HCT116 (cell line): ENCODE data around the gene TMEM247. TPM values are rescaled to one million over a fixed set of nuclear protein-coding genes. Genes with fewer than 3 reads are reported as not detected.

Experiments
- ATAC-seq: fragments of 200-7000 bp; cut with Tn5 transposase; 2 replicates; pipeline ENCODE4 v1.9.1; 2020; ENCODE audit warnings: mild to moderate bottlenecking, moderate library complexity
- BruUV-seq: library from RNA; stranded (reverse); fragments of 400-500 nt; replicated peaks from 2 replicates; lab custom pipeline; 2021; lab: Mats Ljungman, UMichigan
- CTCF ChIA-PET: fragments of 300-600 bp; sonication (Branson Sonifier 250); formaldehyde crosslinking; loops from one replicate; lab custom pipeline; 2021; ENCODE audit warnings: antibody characterized with exemption; lab: Charles Lee
- POLR2A ChIA-PET: fragments of 300-600, 350-600 bp; sonication (Branson Sonifier 250); formaldehyde crosslinking; loops from one replicate; lab custom pipeline; 2021; ENCODE audit warnings: antibody characterized with exemption; lab: Charles Lee
- RAD21 ChIA-PET, 2 experiments: fragments of 300-600 bp; sonication (Branson Sonifier 250); formaldehyde crosslinking; loops; one replicate each; lab custom pipeline; 2023; ENCODE audit warnings: low total read pairs in 2 of 2; ENCODE audit not compliant: uncharacterized antibody in 2 of 2, unreplicated experiment in 2 of 2, low non-redundant PET in 1 of 2; lab: Charles Lee
- DNase-seq: peaks from one replicate; pipeline ENCODE4 v3.0.0-alpha.2; 2010; ENCODE audit warnings: low read depth, low spot score
- H2AFZ ChIP-seq: fragments of 200-600 bp; shearing (Covaris generic), sonication (generic); 2 replicates; pipeline ENCODE4 v1.6.1; 2017; ENCODE audit warnings: low read depth, mixed run types, mixed read lengths, antibody characterized with exemption, low read length; ENCODE audit not compliant: poor library complexity, severe bottlenecking
- H3K27ac ChIP-seq: 2 replicates; pipeline ENCODE4 v1.5.1; 2012; ENCODE audit warnings: low read depth, low read length
- H3K27me3 ChIP-seq: fragments of 200-600 bp; sonication (generic); 2 replicates; pipeline ENCODE4 v1.6.1; 2016; ENCODE audit warnings: mixed run types, low read length, mixed read lengths; ENCODE audit not compliant: insufficient read depth
- H3K36me3 ChIP-seq, 2 experiments: fragments of 200-500 bp in 1 of 2; fragments of 200-600 bp in 1 of 2; sonication (Bioruptor generic) in 1 of 2; sonication (generic) in 1 of 2; 2 replicates each; pipeline versions ENCODE4 v1.5.1 to v1.6.1; 2014 to 2016; ENCODE audit warnings: low read length in 2 of 2, inconsistent platforms in 1 of 2, mixed read lengths in 1 of 2, mixed run types in 1 of 2; ENCODE audit not compliant: insufficient read depth in 2 of 2, control insufficient read depth in 1 of 2
- H3K4me1 ChIP-seq, 2 experiments: fragments of 200-600 bp in 1 of 2; sonication (generic) in 1 of 2; 2 replicates each; pipeline versions ENCODE4 v1.5.1 to v1.6.1; 2012 to 2017; ENCODE audit warnings: low read length in 2 of 2, inconsistent platforms in 1 of 2, mild to moderate bottlenecking in 1 of 2, mixed read lengths in 1 of 2, mixed run types in 1 of 2, moderate library complexity in 1 of 2; ENCODE audit not compliant: insufficient read depth in 2 of 2, control insufficient read depth in 1 of 2
- H3K4me2 ChIP-seq: fragments of 200-600 bp; sonication (generic); 2 replicates; pipeline ENCODE4 v1.6.1; 2017; ENCODE audit warnings: mixed run types, low read length, mixed read lengths
- H3K4me3 ChIP-seq, 2 experiments: fragments of 200-600 bp in 1 of 2; sonication (generic) in 1 of 2; replicated peaks in 1 of 2; 2 replicates each; pipeline ENCODE4 v1.5.1; 2011 to 2016; ENCODE audit warnings: low read length in 2 of 2, control low read depth in 1 of 2, low read depth in 1 of 2, mild to moderate bottlenecking in 1 of 2, mixed read lengths in 1 of 2, mixed run types in 1 of 2
- H3K79me2 ChIP-seq: fragments of 200-600 bp; sonication (generic); 2 replicates; pipeline ENCODE4 v1.6.1; 2017; ENCODE audit warnings: mild to moderate bottlenecking, mixed run types, low read length, moderate library complexity, mixed read lengths; ENCODE audit not compliant: insufficient read depth
- H3K9ac ChIP-seq: fragments of 200-600 bp; sonication (generic); 2 replicates; pipeline ENCODE4 v1.6.1; 2016; ENCODE audit warnings: low read length, mixed read lengths
- H3K9me2 ChIP-seq: fragments of 200-600 bp; sonication (generic), shearing (Covaris generic); 2 replicates; pipeline ENCODE4 v1.6.1; 2017; ENCODE audit warnings: mixed run types, mild to moderate bottlenecking, moderate library complexity; ENCODE audit not compliant: insufficient read depth
- H3K9me3 ChIP-seq, 2 experiments: fragments of 200-500 bp in 1 of 2; fragments of 200-600 bp in 1 of 2; sonication (Bioruptor generic) in 1 of 2; sonication (generic) in 1 of 2; 2 replicates each; pipeline ENCODE4 v1.6.1; 2014 to 2017; ENCODE audit warnings: low read length in 2 of 2, mixed read lengths in 2 of 2, inconsistent platforms in 1 of 2, low read depth in 1 of 2, mild to moderate bottlenecking in 1 of 2, mixed run types in 1 of 2, moderate library complexity in 1 of 2; ENCODE audit not compliant: control insufficient read depth in 1 of 2, insufficient read depth in 1 of 2
- H4K20me1 ChIP-seq: fragments of 200-600 bp; sonication (generic), shearing (Covaris generic); 2 replicates; pipeline ENCODE4 v1.6.1; 2017; ENCODE audit warnings: mixed run types, mild to moderate bottlenecking, moderate library complexity; ENCODE audit not compliant: insufficient read depth
- CEBPB ChIP-seq: IDR thresholded peaks from 2 replicates; pipeline ENCODE4 v1.6.1; 2012; ENCODE audit warnings: low read depth
- EGR1 ChIP-seq: IDR thresholded peaks from 2 replicates; pipeline ENCODE4 v1.6.1; 2012; ENCODE audit warnings: low read depth
- EZH2phosphoT487 ChIP-seq: fragments of 200-600 bp; IDR thresholded peaks from 2 replicates; pipeline ENCODE4 v1.6.1; 2018; ENCODE audit warnings: antibody characterized with exemption, borderline replicate concordance
- JUND ChIP-seq: IDR thresholded peaks from 2 replicates; pipeline ENCODE4 v1.6.1; 2012
- POLR2AphosphoS5 ChIP-seq: IDR thresholded peaks from 2 replicates; pipeline ENCODE4 v1.6.1; 2011; ENCODE audit warnings: mild to moderate bottlenecking, low read depth, low read length, moderate library complexity
- RAD21 ChIP-seq: IDR thresholded peaks from 2 replicates; pipeline ENCODE4 v1.6.1; 2012; ENCODE audit warnings: low read depth, mild to moderate bottlenecking
- SIN3A ChIP-seq: IDR thresholded peaks from 2 replicates; pipeline ENCODE4 v1.6.1; 2012; ENCODE audit warnings: low read depth
- SP1 ChIP-seq: IDR thresholded peaks from 2 replicates; pipeline ENCODE4 v1.6.1; 2012; ENCODE audit warnings: low read depth
- intact Hi-C: fragments of 100-400 bp; cut with micrococcal nuclease; formaldehyde crosslinking; loops from 2 replicates; pipeline ENCODE4 v1.10.0; 2022
- total RNA-seq: library from RNA; stranded (reverse); gene quantifications from one replicate; pipeline ENCODE4 v1.2.1, GENCODE V29; 2021; ENCODE audit not compliant: unreplicated experiment
- TF ChIP-seq, protein P1 (sequence below): IDR thresholded peaks from 2 replicates; pipeline ENCODE4 v1.6.1; 2012
- TF ChIP-seq, protein P2 (sequence below): IDR thresholded peaks from 2 replicates; pipeline ENCODE4 v1.6.1; 2012
- TF ChIP-seq, protein P3 (sequence below): IDR thresholded peaks from 2 replicates; pipeline ENCODE4 v1.6.1; 2012; ENCODE audit warnings: low read depth

Gene TMEM247
- total RNA-seq, 1 experiment from 2014 or later: not detected

DNA sequence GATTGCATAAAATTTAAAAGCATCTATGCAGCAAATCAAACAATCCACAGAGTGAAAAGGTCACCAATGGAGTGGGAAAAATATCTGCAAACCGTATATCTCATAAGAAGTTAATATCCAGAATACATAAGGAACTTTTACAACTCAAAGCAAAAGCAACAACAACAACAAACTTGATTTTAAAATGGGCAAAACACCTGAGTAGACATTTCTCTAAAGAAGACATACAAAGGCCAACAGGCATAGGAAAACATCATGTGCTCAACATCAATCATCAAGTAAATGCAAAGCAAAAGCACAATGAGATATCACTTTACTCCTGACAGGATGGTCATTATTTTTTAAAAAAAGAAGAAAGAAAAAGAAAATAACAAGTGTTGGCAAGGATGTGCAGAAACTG is 38.1 kb downstream of the TMEM247 start (continued):
- TF ChIP-seq POLR2AphosphoS5: no peak
- TF ChIP-seq, protein P1, sequence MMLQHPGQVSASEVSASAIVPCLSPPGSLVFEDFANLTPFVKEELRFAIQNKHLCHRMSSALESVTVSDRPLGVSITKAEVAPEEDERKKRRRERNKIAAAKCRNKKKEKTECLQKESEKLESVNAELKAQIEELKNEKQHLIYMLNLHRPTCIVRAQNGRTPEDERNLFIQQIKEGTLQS: no peak
- TF ChIP-seq, protein P2, sequence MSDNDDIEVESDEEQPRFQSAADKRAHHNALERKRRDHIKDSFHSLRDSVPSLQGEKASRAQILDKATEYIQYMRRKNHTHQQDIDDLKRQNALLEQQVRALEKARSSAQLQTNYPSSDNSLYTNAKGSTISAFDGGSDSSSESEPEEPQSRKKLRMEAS: no peak
- TF ChIP-seq CEBPB: no peak
- TF ChIP-seq SP1: no peak
- TF ChIP-seq JUND: no peak
- no peak for TF ChIP-seq SIN3A
- no peak for TF ChIP-seq EGR1

DNA sequence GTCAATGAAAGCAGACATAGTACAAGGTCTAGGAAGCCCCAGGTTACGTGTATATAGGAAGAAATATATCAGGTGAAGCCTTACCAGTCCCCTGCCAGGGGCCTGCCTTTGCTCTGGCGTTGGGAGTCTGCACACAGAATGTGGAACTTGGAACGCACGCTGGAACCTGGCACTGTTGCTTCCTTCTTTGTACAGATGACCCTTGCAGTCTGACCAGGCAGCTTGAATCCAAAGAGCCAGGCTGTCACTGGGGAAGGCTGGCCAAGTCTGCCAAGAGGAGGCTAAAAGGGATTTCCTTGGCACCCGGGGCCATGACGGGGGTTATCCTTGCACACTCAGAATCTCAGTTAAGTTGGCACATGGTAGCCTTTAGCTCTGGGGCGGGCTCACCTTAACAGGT is 39.5 kb downstream of the TMEM247 start:
- Histone ChIP-seq H3K36me3 (no peaks in the 10 kb centered on the region), H3K9ac (no peak overlapping the region), H3K27me3 (no peaks in the 10 kb centered on the region), H2AFZ (no peak overlapping the region), H3K4me2 (no peak overlapping the region), H3K4me1 (peaks cover 0 to 6% of the 10 kb centered on the region in 2 experiments; a peak in 2 of 4 replicates), H3K27ac (no peak overlapping the region), H3K9me3 (peaks cover 4 to 15% of the 10 kb centered on the region in 2 experiments; a peak in 3 of 4 replicates), H3K9me2 (no peaks in the 10 kb centered on the region), H4K20me1 (no peaks in the 10 kb centered on the region), H3K79me2 (no peaks in the 10 kb centered on the region), H3K4me3 (no peak overlapping the region)
- DNase-seq (no peak), ATAC-seq (no peak)
- BruUV-seq: no TSS peak
- CTCF ChIA-PET: no interaction called here
- intact Hi-C loops: no loop called here
- POLR2A ChIA-PET: no interaction called here
- TF ChIP-seq RAD21 (no peak), CEBPB (no peak), EZH2phosphoT487 (no peak), EGR1 (no peak)
- TF ChIP-seq, protein P3, sequence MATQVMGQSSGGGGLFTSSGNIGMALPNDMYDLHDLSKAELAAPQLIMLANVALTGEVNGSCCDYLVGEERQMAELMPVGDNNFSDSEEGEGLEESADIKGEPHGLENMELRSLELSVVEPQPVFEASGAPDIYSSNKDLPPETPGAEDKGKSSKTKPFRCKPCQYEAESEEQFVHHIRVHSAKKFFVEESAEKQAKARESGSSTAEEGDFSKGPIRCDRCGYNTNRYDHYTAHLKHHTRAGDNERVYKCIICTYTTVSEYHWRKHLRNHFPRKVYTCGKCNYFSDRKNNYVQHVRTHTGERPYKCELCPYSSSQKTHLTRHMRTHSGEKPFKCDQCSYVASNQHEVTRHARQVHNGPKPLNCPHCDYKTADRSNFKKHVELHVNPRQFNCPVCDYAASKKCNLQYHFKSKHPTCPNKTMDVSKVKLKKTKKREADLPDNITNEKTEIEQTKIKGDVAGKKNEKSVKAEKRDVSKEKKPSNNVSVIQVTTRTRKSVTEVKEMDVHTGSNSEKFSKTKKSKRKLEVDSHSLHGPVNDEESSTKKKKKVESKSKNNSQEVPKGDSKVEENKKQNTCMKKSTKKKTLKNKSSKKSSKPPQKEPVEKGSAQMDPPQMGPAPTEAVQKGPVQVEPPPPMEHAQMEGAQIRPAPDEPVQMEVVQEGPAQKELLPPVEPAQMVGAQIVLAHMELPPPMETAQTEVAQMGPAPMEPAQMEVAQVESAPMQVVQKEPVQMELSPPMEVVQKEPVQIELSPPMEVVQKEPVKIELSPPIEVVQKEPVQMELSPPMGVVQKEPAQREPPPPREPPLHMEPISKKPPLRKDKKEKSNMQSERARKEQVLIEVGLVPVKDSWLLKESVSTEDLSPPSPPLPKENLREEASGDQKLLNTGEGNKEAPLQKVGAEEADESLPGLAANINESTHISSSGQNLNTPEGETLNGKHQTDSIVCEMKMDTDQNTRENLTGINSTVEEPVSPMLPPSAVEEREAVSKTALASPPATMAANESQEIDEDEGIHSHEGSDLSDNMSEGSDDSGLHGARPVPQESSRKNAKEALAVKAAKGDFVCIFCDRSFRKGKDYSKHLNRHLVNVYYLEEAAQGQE: no peak
- RAD21 ChIA-PET: no interaction called here
